Fibroblast of skin of left quadriceps (primary cell): ENCODE measurements around the gene FYB1.
"Not testable (repeated sequence)": the region's sequence is repeated elsewhere in the genome, so short reads cannot be mapped to it uniquely, and the experiment has no call there.

Experiments
- DNase-seq, 2 experiments: peaks; one replicate each; pipeline ENCODE4 v3.0.0-alpha.2; 2013; ENCODE audit warnings: low read depth in 2 of 2

Gene FYB1

GRCh38 chr5:39219437-39219836, at the start of gene FYB1:
TSS of gene FYB1 (minus strand) at chr5:39219563. CDS start at chr5:39202960, 16,603 bp downstream.
- DNase-seq: no peak

- DNase-seq: no peak
These were observed 47.8 kb upstream of the FYB1 start for GRCh38 chr5:39267186-39267585.

GRCh38 chr5:39266442-39266841, 47.1 kb upstream of the FYB1 start:
- no peak for DNase-seq

- DNase-seq: no peak
These were observed 45.2 kb upstream of the FYB1 start for GRCh38 chr5:39264528-39264927.

GRCh38 chr5:39262981-39263380, 43.6 kb upstream of the FYB1 start:
- no peak for DNase-seq

GRCh38 chr5:39260095-39260494, 40.7 kb upstream of the FYB1 start:
- DNase-seq: no peak

- no peak for DNase-seq
These were observed 38.2 kb upstream of the FYB1 start for GRCh38 chr5:39257554-39257953.

GRCh38 chr5:39256477-39257235, 37.3 kb upstream of the FYB1 start:
- peak; percentile 24 to 26 for DNase-seq

- DNase-seq: no peak
These were observed 36.0 kb upstream of the FYB1 start for GRCh38 chr5:39255406-39255805.

- DNase-seq: no peak
These were observed 35.3 kb upstream of the FYB1 start for GRCh38 chr5:39254671-39255070.

- peak in 1 of 2 experiments; percentile 3 for DNase-seq
These were observed 33.8 kb upstream of the FYB1 start for GRCh38 chr5:39253196-39253595.

- DNase-seq: no peak
These were observed 30.4 kb upstream of the FYB1 start for GRCh38 chr5:39249564-39250274.

- DNase-seq: no peak
These were observed 29.7 kb upstream of the FYB1 start for GRCh38 chr5:39249069-39249468.

- DNase-seq: no peak
These were observed 21.4 kb upstream of the FYB1 start for GRCh38 chr5:39240750-39241149.

GRCh38 chr5:39238366-39239105, 19.2 kb upstream of the FYB1 start:
- DNase-seq: no peak

GRCh38 chr5:39236718-39237117, 17.4 kb upstream of the FYB1 start:
- no peak for DNase-seq

GRCh38 chr5:39235648-39236047, 16.3 kb upstream of the FYB1 start:
- no peak for DNase-seq

- DNase-seq: not testable (repeated sequence)
These were observed 15.1 kb upstream of the FYB1 start for GRCh38 chr5:39234494-39234893.

- no peak for DNase-seq
These were observed 14.4 kb upstream of the FYB1 start for GRCh38 chr5:39233783-39234182.

GRCh38 chr5:39231705-39232525, 12.6 kb upstream of the FYB1 start:
- no peak for DNase-seq

GRCh38 chr5:39228596-39228995, 9.2 kb upstream of the FYB1 start:
- DNase-seq: no peak

- no peak for DNase-seq
These were observed 7.2 kb upstream of the FYB1 start for GRCh38 chr5:39226558-39226957.
